ENCODE measurements around the gene FASLG. TPM values are rescaled to one million over a fixed set of nuclear protein-coding genes. Genes with fewer than 3 reads are reported as not detected.

Gene FASLG
- total RNA-seq, 4 donors from 2014 or later, result not detected

Other genes starting within 250 kb of the FASLG start
- gene C1orf105, start 238.4 kb upstream of the FASLG start, total RNA-seq, result 1 to 10 TPM in 3 of 4 donors, not detected in 1; 2.1 to 4.6 (median 3.0) TPM
- 10 to 100 TPM; 26.2 to 60.3 (median 48.4) TPM for gene PIGC, start 215.0 kb upstream of the FASLG start, total RNA-seq
- 10 to 100 TPM; 30.0 to 32.8 (median 30.7) TPM for gene SUCO, start 126.0 kb upstream of the FASLG start, total RNA-seq

All from lower leg skin (tissue), 4 donors.